Peyer's patch (tissue), 4 donors: Measurements from ENCODE around the gene SLC25A40. TPM values are rescaled to one million over a fixed set of nuclear protein-coding genes. Genes with fewer than 3 reads are reported as not detected.
"Not testable (repeated sequence)": the region's sequence is repeated elsewhere in the genome, so short reads cannot be mapped to it uniquely, and the experiment has no call there.

Experiments used
- DNase-seq, 3 donors: peaks; one replicate each; pipeline ENCODE4 v3.0.0-alpha.2; 2017 to 2019
- H3K27ac ChIP-seq, 4 donors: fragments of 200-600 bp; sonication (generic); one replicate each; pipeline ENCODE4 v1.5.1; 2016 to 2019
- H3K27me3 ChIP-seq, 2 donors: fragments of 200-600 bp; sonication (generic); one replicate each; pipeline ENCODE4 v1.5.1; 2019
- H3K36me3 ChIP-seq, 3 donors: fragments of 200-600 bp; sonication (generic); one replicate each; pipeline ENCODE4 v1.5.1; 2016 to 2019
- H3K4me1 ChIP-seq, 4 donors: fragments of 200-600 bp; sonication (generic); one replicate each; pipeline ENCODE4 v1.5.1; 2016 to 2019
- H3K4me3 ChIP-seq, 4 donors: fragments of 200-600 bp; sonication (generic); 1 replicate in 3 of 4; 2 replicates in 1 of 4; pipeline ENCODE4 v1.5.1; 2016 to 2019; ENCODE audit warnings: mild to moderate bottlenecking in 1 of 4
- H3K9me3 ChIP-seq, 4 donors: fragments of 200-600 bp; sonication (generic); one replicate each; pipeline ENCODE4 v1.5.1; 2016 to 2019; ENCODE audit warnings: mild to moderate bottlenecking in 1 of 4
- CTCF ChIP-seq, 6 experiments: fragments of 450-650 bp in 4 of 6; fragments of 200-600 bp in 2 of 6; sonication (generic) in 1 of 6; IDR thresholded peaks; one replicate each; pipeline ENCODE4 v1.5.1; 2017 to 2019; ENCODE audit warnings: antibody characterized with exemption in 6 of 6, mild to moderate bottlenecking in 3 of 6, moderate library complexity in 1 of 6
- POLR2A ChIP-seq, 2 donors: fragments of 450-650 bp; IDR thresholded peaks; one replicate each; pipeline ENCODE4 v1.5.1; 2017; ENCODE audit warnings: antibody characterized with exemption in 2 of 2, mild to moderate bottlenecking in 2 of 2, moderate library complexity in 2 of 2
- total RNA-seq, 4 donors: library from RNA; depleted of rRNA; stranded (reverse); fragments of >200 nt; gene quantifications; one replicate each; pipeline ENCODE4 v1.1.0, GENCODE V29; 2016

Gene SLC25A40
- total RNA-seq, 4 donors from 2014 or later: 17.8 to 23.9 (median 20.7) TPM

GRCh38 chr7:87833130-87833529, 43.0 kb downstream of the SLC25A40 start:
- Histone ChIP-seq H3K9me3 (no peaks in the 10 kb centered on the region), H3K27ac (no peak overlapping the region), H3K27me3 (no peaks in the 10 kb centered on the region), H3K36me3 (peaks cover 0 to 15% (median 0%) of the 10 kb centered on the region in 3 donors), H3K4me3 (no peak overlapping the region), H3K4me1 (no peaks in the 10 kb centered on the region)
- no peak for DNase-seq
- TF ChIP-seq CTCF (IDR thresholded peaks at IDR 0.05) (no peak), POLR2A (IDR thresholded peaks at IDR 0.05) (no peak)

GRCh38 chr7:87831097-87831496, 45.1 kb downstream of the SLC25A40 start:
- H3K4me1 ChIP-seq: no peaks in the 10 kb centered on the region
- H3K36me3 ChIP-seq: peaks cover 0 to 13% (median 0%) of the 10 kb centered on the region in 3 donors
- H3K27ac ChIP-seq: no peak overlapping the region
- no peak for TF ChIP-seq POLR2A (IDR thresholded peaks at IDR 0.05)
- TF ChIP-seq CTCF (IDR thresholded peaks at IDR 0.05): no peak
- H3K9me3 ChIP-seq: no peaks in the 10 kb centered on the region
- no peak overlapping the region for H3K4me3 ChIP-seq
- H3K27me3 ChIP-seq: no peaks in the 10 kb centered on the region
- no peak for DNase-seq

GRCh38 chr7:87828383-87828782, 47.8 kb downstream of the SLC25A40 start:
- not testable (repeated sequence) for H3K4me3 ChIP-seq, H3K4me1 ChIP-seq, DNase-seq, H3K27me3 ChIP-seq, H3K27ac ChIP-seq, H3K36me3 ChIP-seq
- peaks cover 0 to 10% (median 2%) of the 10 kb centered on the region in 4 donors for H3K9me3 ChIP-seq

GRCh38 chr7:87825369-87825768, 50.8 kb downstream of the SLC25A40 start:
- H3K9me3 ChIP-seq: peaks cover 0 to 10% (median 2%) of the 10 kb centered on the region in 4 donors
- not testable (repeated sequence) for H3K4me1 ChIP-seq, H3K4me3 ChIP-seq, H3K27ac ChIP-seq, DNase-seq, H3K36me3 ChIP-seq, H3K27me3 ChIP-seq

- H3K9me3 ChIP-seq: peaks cover 0 to 10% (median 2%) of the 10 kb centered on the region in 4 donors
- H3K27ac ChIP-seq, DNase-seq, H3K36me3 ChIP-seq, H3K4me1 ChIP-seq, H3K27me3 ChIP-seq, H3K4me3 ChIP-seq: not testable (repeated sequence)
Measured at GRCh38 chr7:87822056-87822455, 54.1 kb downstream of the SLC25A40 start.

GRCh38 chr7:87818336-87818735, 57.8 kb downstream of the SLC25A40 start:
- Histone ChIP-seq H3K4me3 (no peak overlapping the region), H3K4me1 (no peaks in the 10 kb centered on the region), H3K27ac (no peak overlapping the region), H3K36me3 (no peaks in the 10 kb centered on the region), H3K9me3 (no peaks in the 10 kb centered on the region), H3K27me3 (no peaks in the 10 kb centered on the region)
- no peak for DNase-seq
- no peak for TF ChIP-seq CTCF (IDR thresholded peaks at IDR 0.05)
- TF ChIP-seq POLR2A (IDR thresholded peaks at IDR 0.05): no peak

- no peaks in the 10 kb centered on the region for H3K36me3 ChIP-seq
- no peaks in the 10 kb centered on the region for H3K27me3 ChIP-seq
- no peak overlapping the region for H3K4me3 ChIP-seq
- no peaks in the 10 kb centered on the region for H3K4me1 ChIP-seq
- H3K9me3 ChIP-seq: no peaks in the 10 kb centered on the region
- DNase-seq: no peak
- TF ChIP-seq CTCF (IDR thresholded peaks at IDR 0.05) (no peak), POLR2A (IDR thresholded peaks at IDR 0.05) (no peak)
- no peak overlapping the region for H3K27ac ChIP-seq
Measured at GRCh38 chr7:87816389-87816788, 59.8 kb downstream of the SLC25A40 start.
